IMR-90 (cell line): ENCODE measurements around the gene LAIR2. TPM values are rescaled to one million over a fixed set of nuclear protein-coding genes. Genes with fewer than 3 reads are reported as not detected.

Experiments
- ATAC-seq: fragments of 200-7000 bp; cut with Tn5 transposase; 2 replicates; pipeline ENCODE4 v1.9.1; 2020; ENCODE audit warnings: low read depth, mild to moderate bottlenecking, moderate library complexity
- BruUV-seq: library from RNA; stranded (reverse); fragments of 400-500 nt; replicated peaks from 2 replicates; lab custom pipeline; 2021; lab: Mats Ljungman, UMichigan
- CTCF ChIA-PET: fragments of 300-600 bp; formaldehyde crosslinking; extraction: SDS; loops from one replicate; lab custom pipeline; 2021; ENCODE audit warnings: antibody characterized with exemption; lab: Yijun Ruan, JAX
- POLR2A ChIA-PET: fragments of 300-600 bp; sonication (Branson Sonifier 250); formaldehyde crosslinking; loops from one replicate; lab custom pipeline; 2022; ENCODE audit warnings: antibody characterized with exemption; ENCODE audit not compliant: unreplicated experiment; lab: Charles Lee
- DNase-seq: peaks from one replicate; pipeline ENCODE4 v3.0.0; 2013
- H2AFZ ChIP-seq: replicated peaks from 2 replicates; pipeline ENCODE3; 2013; ENCODE audit warnings: low read length, mild to moderate bottlenecking; ENCODE audit not compliant: poor library complexity
- H2AK5ac ChIP-seq: 2 replicates; pipeline ENCODE4 v1.6.1; 2013; ENCODE audit warnings: low read depth, low read length, inconsistent platforms
- H2AK9ac ChIP-seq: replicated peaks from 2 replicates; pipeline ENCODE3; 2013; ENCODE audit warnings: mild to moderate bottlenecking, low read depth, low read length, moderate library complexity; ENCODE audit not compliant: poor library complexity
- H2BK120ac ChIP-seq: 2 replicates; pipeline ENCODE4 v1.6.1; 2013; ENCODE audit warnings: low read depth, low read length, inconsistent platforms
- H2BK15ac ChIP-seq: 3 replicates; pipeline ENCODE4 v1.6.1; 2013; ENCODE audit warnings: low read depth, low read length, inconsistent platforms
- H2BK20ac ChIP-seq: 2 replicates; pipeline ENCODE4 v1.6.1; 2013; ENCODE audit warnings: low read depth, mild to moderate bottlenecking, inconsistent platforms, low read length, moderate library complexity
- H2BK5ac ChIP-seq: 2 replicates; pipeline ENCODE4 v1.6.1; 2013; ENCODE audit warnings: mild to moderate bottlenecking, low read depth, low read length, inconsistent platforms; ENCODE audit not compliant: poor library complexity, severe bottlenecking
- H3K14ac ChIP-seq: replicated peaks from 2 replicates; pipeline ENCODE4 v1.6.1; 2013; ENCODE audit warnings: low read depth, low read length, inconsistent platforms
- H3K18ac ChIP-seq: 2 replicates; pipeline ENCODE4 v1.6.1; 2013; ENCODE audit warnings: low read depth, low read length, control low read depth
- H3K23ac ChIP-seq: 2 replicates; pipeline ENCODE4 v1.6.1; 2013; ENCODE audit warnings: low read depth, low read length, inconsistent platforms
- H3K27ac ChIP-seq: 2 replicates; pipeline ENCODE4 v1.5.1; 2013; ENCODE audit warnings: mild to moderate bottlenecking, control low read depth, low read length; ENCODE audit not compliant: insufficient read depth
- H3K27me3 ChIP-seq: 2 replicates; pipeline ENCODE4 v1.6.1; 2013; ENCODE audit warnings: low read length; ENCODE audit not compliant: control insufficient read depth, insufficient read depth
- H3K36me3 ChIP-seq: 2 replicates; pipeline ENCODE4 v1.6.1; 2013; ENCODE audit warnings: low read length, mixed read lengths; ENCODE audit not compliant: control insufficient read depth, insufficient read depth
- H3K4ac ChIP-seq: 2 replicates; pipeline ENCODE4 v1.6.1; 2013; ENCODE audit warnings: low read depth, low read length, inconsistent platforms
- H3K4me1 ChIP-seq: 2 replicates; pipeline ENCODE4 v1.6.1; 2013; ENCODE audit warnings: low read length, mixed read lengths; ENCODE audit not compliant: control insufficient read depth, insufficient read depth
- H3K4me2 ChIP-seq: 2 replicates; pipeline ENCODE4 v1.6.1; 2013; ENCODE audit warnings: low read depth, mild to moderate bottlenecking, control low read depth, low read length, moderate library complexity
- H3K4me3 ChIP-seq: 2 replicates; pipeline ENCODE4 v1.5.1; 2013; ENCODE audit warnings: low read depth, mild to moderate bottlenecking, control low read depth, low read length, moderate library complexity; ENCODE audit not compliant: insufficient read depth
- H3K56ac ChIP-seq: 2 replicates; pipeline ENCODE4 v1.6.1; 2013; ENCODE audit warnings: low read length, inconsistent platforms; ENCODE audit not compliant: insufficient read depth; ENCODE audit errors: extremely low read depth
- H3K79me1 ChIP-seq, 2 experiments: 2 replicates each; pipeline ENCODE4 v1.6.1; 2013; ENCODE audit warnings: low read length in 2 of 2, inconsistent platforms in 1 of 2, low read depth in 1 of 2
- H3K9ac ChIP-seq: 2 replicates; pipeline ENCODE4 v1.6.1; 2013; ENCODE audit warnings: low read depth, low read length, control low read depth
- H3K9me1 ChIP-seq: 2 replicates; pipeline ENCODE4 v1.6.1; 2013; ENCODE audit warnings: low read length, inconsistent platforms; ENCODE audit not compliant: insufficient read depth
- H3K9me3 ChIP-seq: 2 replicates; pipeline ENCODE4 v1.6.1; 2013; ENCODE audit warnings: low read length; ENCODE audit not compliant: control insufficient read depth, insufficient read depth
- H4K20me1 ChIP-seq: 2 replicates; pipeline ENCODE4 v1.6.1; 2013; ENCODE audit warnings: low read length, inconsistent platforms; ENCODE audit not compliant: insufficient read depth
- H4K5ac ChIP-seq: 2 replicates; pipeline ENCODE4 v1.6.1; 2013; ENCODE audit warnings: mild to moderate bottlenecking, low read depth, low read length, control low read depth
- H4K8ac ChIP-seq, 2 experiments: 2 replicates each; pipeline ENCODE4 v1.6.1; 2013; ENCODE audit warnings: low read depth in 2 of 2, low read length in 2 of 2, control low read depth in 1 of 2, inconsistent platforms in 1 of 2
- H4K91ac ChIP-seq: 2 replicates; pipeline ENCODE4 v1.6.1; 2013; ENCODE audit warnings: low read depth, low read length, inconsistent platforms; ENCODE audit not compliant: insufficient read depth
- BHLHE40 ChIP-seq: fragments of 150-350 bp; IDR thresholded peaks from 2 replicates; pipeline ENCODE4 v1.6.1; 2016; ENCODE audit warnings: mild to moderate bottlenecking, low read depth, low read length
- CEBPB ChIP-seq: IDR thresholded peaks from 2 replicates; pipeline ENCODE4 v1.6.1; 2012; ENCODE audit warnings: low read depth, low read length, improper control_type of control experiment
- CHD1 ChIP-seq: IDR thresholded peaks from 2 replicates; pipeline ENCODE4 v1.6.1; 2012; ENCODE audit warnings: low read depth, low read length, improper control_type of control experiment
- CTCF ChIP-seq: conservative IDR thresholded peaks from 2 replicates; pipeline ENCODE4 v1.5.1; 2012; ENCODE audit warnings: mild to moderate bottlenecking, low read depth, low read length, improper control_type of control experiment
- ELK1 ChIP-seq: fragments of 150-350 bp; IDR thresholded peaks from 2 replicates; pipeline ENCODE4 v1.6.1; 2016; ENCODE audit warnings: low read depth, mild to moderate bottlenecking, low read length, moderate library complexity, borderline replicate concordance
- FOS ChIP-seq: fragments of 150-350 bp; IDR thresholded peaks from 2 replicates; pipeline ENCODE4 v1.6.1; 2016; ENCODE audit warnings: low read depth, low read length
- MAFK ChIP-seq: IDR thresholded peaks from 2 replicates; pipeline ENCODE4 v1.6.1; 2012; ENCODE audit warnings: low read depth, low read length, improper control_type of control experiment
- MAZ ChIP-seq: IDR thresholded peaks from 2 replicates; pipeline ENCODE4 v1.6.1; 2012; ENCODE audit warnings: low read depth, mild to moderate bottlenecking, low read length, improper control_type of control experiment, moderate library complexity, borderline replicate concordance
- MXI1 ChIP-seq: IDR thresholded peaks from 2 replicates; pipeline ENCODE4 v1.6.1; 2012; ENCODE audit warnings: low read depth, mild to moderate bottlenecking, low read length, moderate library complexity, borderline replicate concordance
- NFE2L2 ChIP-seq: fragments of 150-350 bp; IDR thresholded peaks from 2 replicates; pipeline ENCODE4 v1.6.1; 2016; ENCODE audit warnings: low read depth, mild to moderate bottlenecking, low read length
- POLR2A ChIP-seq: IDR thresholded peaks from 2 replicates; pipeline ENCODE4 v1.6.1; 2012; ENCODE audit warnings: mild to moderate bottlenecking, low read depth, low read length
- RAD21 ChIP-seq: IDR thresholded peaks from 2 replicates; pipeline ENCODE4 v1.6.1; 2012; ENCODE audit warnings: low read length, improper control_type of control experiment
- RCOR1 ChIP-seq: IDR thresholded peaks from 2 replicates; pipeline ENCODE4 v1.6.1; 2012; ENCODE audit warnings: mild to moderate bottlenecking, low read length, improper control_type of control experiment; ENCODE audit not compliant: insufficient replicate concordance
- RFX5 ChIP-seq: IDR thresholded peaks from 2 replicates; pipeline ENCODE4 v1.8.0; 2012; ENCODE audit warnings: low read depth, mild to moderate bottlenecking, low read length, moderate library complexity
- SMC3 ChIP-seq: fragments of 150-350 bp; IDR thresholded peaks from 2 replicates; pipeline ENCODE4 v1.6.1; 2016; ENCODE audit warnings: low read depth, mild to moderate bottlenecking, antibody characterized with exemption, low read length, moderate library complexity
- USF2 ChIP-seq: fragments of 150-350 bp; IDR thresholded peaks from 2 replicates; pipeline ENCODE4 v1.6.1; 2017; ENCODE audit warnings: mild to moderate bottlenecking, antibody characterized with exemption, low read length, low read depth
- WGBS, 2 experiments: methylation state at CpG; one replicate each; pipeline versions ENCODE4 v1.1.5 to v1.1.7; 2013; ENCODE audit warnings: missing lambda C conversion rate in 2 of 2; ENCODE audit not compliant: insufficient read length in 1 of 2; ENCODE audit errors: extremely low coverage in 2 of 2; 5-methylcytosine and 5-hydroxymethylcytosine counted together
- dilution Hi-C: fragments of 300-500 bp; cut with HindIII; formaldehyde crosslinking; loops from one replicate; pipeline ENCODE4 v1.14.3; 2018; ENCODE audit warnings: low sequenced_read_pairs; ENCODE audit not compliant: unreplicated experiment
- in situ Hi-C: fragments of 300-500 bp; cut with MboI; formaldehyde crosslinking; loops from 3 replicates; pipeline ENCODE4 v1.14.3; 2019; ENCODE audit warnings: low sequenced_read_pairs, inconsistent platforms, mixed read lengths
- intact Hi-C: fragments of 100-400 bp; cut with micrococcal nuclease; formaldehyde crosslinking; loops from 2 replicates; pipeline ENCODE4 v1.10.0; 2022
- polyA plus RNA-seq, 3 experiments: library from polyadenylated mRNA; depleted of rRNA; stranded (reverse); fragments of >200 nt; gene quantifications; 2 replicates each; pipeline ENCODE4 v1.2.3, GENCODE V29; 2012; ENCODE audit warnings: low replicate concordance in 1 of 3
- total RNA-seq: library from RNA; depleted of rRNA; stranded (reverse); fragments of >200 nt; gene quantifications from 2 replicates; pipeline ENCODE4 v1.2.3, GENCODE V29; 2012

The LAIR2 gene
- total and polyA plus RNA-seq, 2 of the 4 experiments (the other 2 are of a cell fraction), result not detected

- no peak overlapping the region for H2AFZ ChIP-seq
- H3K18ac ChIP-seq, result no peak overlapping the region
- H4K91ac ChIP-seq, result no peak overlapping the region
- H2BK5ac ChIP-seq, result no peak overlapping the region
- no peak overlapping the region for H3K4ac ChIP-seq
- H3K9me1 ChIP-seq, result no peaks in the 10 kb centered on the region; the same call in 1 of the 2 replicates
- H3K4me3 ChIP-seq, result no peak overlapping the region
- WGBS, 2 experiments, result 84% methylated on average over 5 of the region's 10 CpGs; no CpG with 5 or more reads in 1 of the 2 experiments
- TF ChIP-seq MAFK, result no peak
- no peak for TF ChIP-seq RCOR1
- no peak for TF ChIP-seq MAZ
- TF ChIP-seq RAD21, result no peak
- TF ChIP-seq CHD1, result no peak
- no peak for TF ChIP-seq SMC3
- no peak for TF ChIP-seq FOS
- TF ChIP-seq BHLHE40, result no peak
- TF ChIP-seq ELK1, result no peak
- no peak for TF ChIP-seq CEBPB
- no peak for TF ChIP-seq MXI1
- no peak for TF ChIP-seq CTCF
- no peak for TF ChIP-seq RFX5
- TF ChIP-seq USF2, result no peak
- TF ChIP-seq POLR2A, result no peak
- TF ChIP-seq NFE2L2, result no peak
- H2BK120ac ChIP-seq, result no peak overlapping the region
- no peak for DNase-seq
- in situ Hi-C loops (no loop called here), intact Hi-C loops (no loop called here), dilution Hi-C loops (no loop called here)
- H2BK20ac ChIP-seq, result no peak overlapping the region
- no peak for ATAC-seq
- no peak overlapping the region for H4K5ac ChIP-seq
- no peak overlapping the region for H3K23ac ChIP-seq
- H3K14ac ChIP-seq, result no peak overlapping the region
- no peak overlapping the region for H3K56ac ChIP-seq
- ChIA-PET POLR2A (no interaction called here), CTCF (no interaction called here)
- H2AK9ac ChIP-seq, result no peak overlapping the region
- no peak overlapping the region for H2AK5ac ChIP-seq
- no peaks in the 10 kb centered on the region for H4K20me1 ChIP-seq
- no peaks in the 10 kb centered on the region for H3K79me1 ChIP-seq
- BruUV-seq, result no TSS peak
- H3K36me3 ChIP-seq, result no peaks in the 10 kb centered on the region
- H3K4me1 ChIP-seq, result no peaks in the 10 kb centered on the region
- H3K4me2 ChIP-seq, result no peak overlapping the region
- no peaks in the 10 kb centered on the region for H3K9me3 ChIP-seq
- no peak overlapping the region for H3K9ac ChIP-seq
- H3K27ac ChIP-seq, result no peak overlapping the region
- no peak overlapping the region for H2BK15ac ChIP-seq
- no peaks in the 10 kb centered on the region for H3K27me3 ChIP-seq
- H4K8ac ChIP-seq, result no peak overlapping the region
These were observed 18.2 kb upstream of the LAIR2 start for GRCh38 chr19:54484451-54484850.
